Left colon (tissue), 2 donors: ENCODE data around the gene HBP1. TPM values are rescaled to one million over a fixed set of nuclear protein-coding genes. Genes with fewer than 3 reads are reported as not detected.
A peak's percentile ranks its signal among the peaks of the same experiment; 100 is the strongest.
"Not testable (repeated sequence)": the region's sequence is repeated elsewhere in the genome, so short reads cannot be mapped to it uniquely, and the experiment has no call there.

Source experiments
- ATAC-seq: fragments of 200-7000 bp; cut with Tn5 transposase; one replicate; pipeline ENCODE4 v1.9.1; 2020; ENCODE audit warnings: mild to moderate bottlenecking, moderate library complexity
- DNase-seq, 2 donors: peaks; one replicate each; pipeline ENCODE4 v3.0.0-alpha.2; 2020
- intact Hi-C, 2 donors: fragments of 100-400 bp; cut with DNase I in 1 of 2; cut with micrococcal nuclease in 1 of 2; formaldehyde crosslinking; loops; one replicate each; pipeline versions ENCODE4 v1.11.2 to v1.14.0; 2022; cut with DNase I, micrococcal nuclease
- total RNA-seq, 2 donors: library from RNA; stranded (reverse); fragmentation: NEBNext Ultra II Directional; extraction: Animal tissue kit (Norgen Biotek cat#: 25700); gene quantifications; one replicate each; pipeline ENCODE4 v1.2.1, GENCODE V29; 2021
- donor health status: DM: no; HTN: no; CAD: no.
- donor health status: DM: yes; HTN: yes; CAD: no.

Gene HBP1
- total RNA-seq, 2 donors from 2014 or later, result 28.7 to 71.0 TPM

DNA sequence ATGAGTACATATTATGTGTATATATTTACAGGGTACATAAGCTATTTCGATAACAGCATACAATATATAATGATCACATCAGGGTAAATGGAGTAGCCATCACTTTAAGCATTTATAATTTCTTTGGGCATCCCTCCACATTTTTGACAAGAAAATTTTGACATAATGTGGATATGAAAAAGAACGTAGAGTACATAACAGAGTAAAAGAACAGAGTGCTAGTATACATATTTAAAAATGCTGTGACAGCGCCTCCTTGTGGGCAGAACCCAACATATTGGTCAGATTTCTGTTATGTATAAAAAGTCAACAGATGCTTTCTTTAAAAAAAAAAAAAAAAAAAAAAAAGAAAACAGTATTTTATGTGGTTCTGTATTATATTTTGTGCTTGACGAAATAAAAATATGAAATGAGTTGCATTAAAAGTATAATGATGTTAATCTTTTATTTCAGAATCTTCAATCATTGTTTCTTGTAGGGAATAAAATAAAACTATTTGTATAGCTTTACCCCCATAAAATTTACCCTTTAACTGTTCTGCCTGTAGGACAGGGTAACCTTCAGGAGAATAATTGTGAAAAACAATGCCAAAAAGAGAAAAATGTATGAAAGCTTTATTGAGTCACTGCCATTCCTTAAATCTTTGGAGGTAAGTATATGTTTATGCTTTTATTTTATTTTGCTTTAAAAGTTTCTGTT, 18.3 kb upstream of the HBP1 start:
- DNase-seq (peak; percentile 52 to 90), ATAC-seq (peak; percentile 73)
- intact Hi-C loops, result loop anchor here in 1 of 2 donors (5.0 kb wide), 1 partner anchor 358 kb away; no protein-coding TSS in a partner anchor

DNA sequence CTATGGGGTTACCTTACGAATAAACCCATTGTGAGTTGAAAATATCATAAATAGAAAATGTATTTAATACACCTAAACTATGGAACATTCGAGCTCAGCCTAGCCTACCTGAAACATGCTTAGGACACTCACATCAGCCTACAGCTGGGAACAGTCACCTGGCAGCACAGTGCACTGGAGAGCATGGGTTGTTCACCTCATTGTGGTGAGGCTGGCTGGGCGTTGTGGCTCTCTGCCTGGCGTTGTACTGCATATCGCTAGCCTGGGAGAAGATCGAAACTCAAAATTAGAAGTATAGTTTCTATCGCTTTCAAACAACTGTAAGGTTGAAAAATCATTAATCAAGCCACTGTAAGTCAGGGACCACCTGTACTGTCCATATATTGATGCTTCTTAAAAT, 17.3 kb upstream of the HBP1 start:
- DNase-seq, result no peak
- no peak for ATAC-seq
- intact Hi-C loops, result loop anchor here in 1 of 2 donors (5.0 kb wide), 1 partner anchor 359 kb away; no protein-coding TSS in a partner anchor

DNA sequence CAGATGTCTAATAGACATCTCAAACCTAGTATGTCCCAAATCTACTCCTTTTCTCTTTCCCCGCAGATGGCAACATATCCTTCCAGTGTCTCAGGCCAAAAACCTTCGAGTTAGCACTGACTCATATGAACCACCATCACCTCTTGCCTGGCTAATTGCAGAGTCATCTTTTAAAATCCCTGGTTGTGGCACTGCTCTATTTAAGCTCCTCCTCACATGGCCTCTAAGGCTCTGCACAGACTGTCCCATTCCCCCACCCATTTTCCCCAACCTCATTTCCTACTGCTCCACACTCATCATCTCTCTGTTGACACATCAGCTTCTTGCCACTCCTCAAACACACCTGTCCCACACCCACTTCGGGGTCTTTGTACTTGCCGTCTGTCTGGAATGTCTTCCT, 16.8 kb upstream of the HBP1 start:
- ATAC-seq, result peak; percentile 60
- DNase-seq, result no peak
- intact Hi-C loops, result loop anchor here in 1 of 2 donors (5.0 kb wide), 1 partner anchor 360 kb away; no protein-coding TSS in a partner anchor

DNA sequence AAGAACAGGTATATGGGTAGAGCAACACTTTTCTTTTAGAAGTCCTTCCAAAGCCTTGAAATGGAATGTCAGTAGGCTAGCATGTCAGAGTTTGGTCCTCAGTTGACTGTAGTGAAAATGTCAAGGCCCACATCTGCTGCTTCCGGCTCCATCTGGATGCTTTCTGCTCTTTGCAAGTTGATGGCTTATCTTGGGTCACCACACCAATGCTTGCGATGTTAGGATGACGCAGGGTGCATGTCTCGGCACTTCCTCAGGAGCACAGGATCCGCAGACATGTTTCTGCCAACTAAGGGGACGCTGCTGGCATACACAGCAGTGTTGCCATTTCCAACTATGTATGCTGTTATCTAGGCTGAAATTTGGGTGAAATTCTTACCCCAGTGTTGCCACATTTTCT, 14.0 kb upstream of the HBP1 start:
- ATAC-seq, result no peak
- no peak for DNase-seq
- intact Hi-C loops, result loop anchor here in 1 of 2 donors (5.0 kb wide), 1 partner anchor 363 kb away; no protein-coding TSS in a partner anchor

DNA sequence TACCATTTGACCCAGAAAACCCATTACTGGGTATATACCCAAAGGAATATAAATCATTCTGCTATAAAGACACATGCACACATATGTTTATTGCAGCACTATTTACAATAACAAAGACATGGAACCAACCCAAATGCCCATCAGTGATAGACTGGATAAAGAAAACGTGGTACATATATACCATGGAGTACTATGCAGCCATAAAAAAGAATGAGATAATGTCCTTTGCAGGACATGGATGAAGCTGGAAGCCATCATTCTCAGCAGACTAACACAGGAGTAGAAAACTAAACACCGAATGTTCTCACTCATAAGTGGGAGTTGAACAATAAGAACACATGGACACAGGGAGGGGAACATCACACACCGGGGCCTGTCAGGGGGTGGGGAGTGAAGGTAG, 13.1 kb upstream of the HBP1 start:
- DNase-seq, intact Hi-C loops, ATAC-seq: not testable (repeated sequence)

DNA sequence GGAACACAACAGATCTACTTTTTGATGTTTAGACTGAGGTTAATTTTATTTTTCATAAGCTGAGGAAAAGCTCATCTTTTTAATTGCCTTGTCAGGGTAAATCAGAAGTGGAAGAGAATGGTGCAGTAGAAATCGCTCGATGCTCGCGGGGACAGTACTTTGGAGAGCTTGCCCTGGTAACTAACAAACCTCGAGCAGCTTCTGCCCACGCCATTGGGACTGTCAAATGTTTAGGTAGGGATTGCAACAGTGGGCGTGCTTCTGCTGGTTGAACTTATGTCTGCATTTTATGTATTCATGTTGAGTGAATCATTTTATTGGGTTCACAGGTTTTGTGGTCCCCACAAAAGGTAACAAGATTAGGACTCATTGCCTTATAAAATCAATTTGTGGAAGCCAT, 11.7 kb upstream of the HBP1 start:
- intact Hi-C loops, result no loop called here
- ATAC-seq, result no peak

DNA sequence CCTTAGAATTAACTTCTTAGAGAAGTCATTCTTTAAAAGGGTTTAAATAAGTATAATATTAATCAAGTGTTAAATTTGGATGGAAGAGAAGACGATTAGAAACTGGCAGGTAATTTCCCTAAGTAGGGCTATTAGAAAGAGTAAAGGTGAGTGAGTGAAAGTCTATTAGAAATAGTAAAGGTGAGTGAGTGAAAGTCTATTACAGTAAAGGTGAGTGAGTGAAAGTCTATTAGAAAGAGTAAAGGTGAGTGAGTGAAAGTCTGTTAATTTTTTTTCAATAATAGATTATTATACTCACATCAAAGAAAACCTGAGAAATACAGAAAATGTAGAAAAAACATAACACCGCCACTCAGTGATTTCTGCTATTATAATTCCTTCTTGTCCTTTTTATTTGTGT, 10.8 kb upstream of the HBP1 start:
- intact Hi-C loops, result no loop called here
- DNase-seq (no peak), ATAC-seq (no peak)

More for the DNA sequence above, 11.7 kb upstream of the HBP1 start:
- no peak for DNase-seq

DNA sequence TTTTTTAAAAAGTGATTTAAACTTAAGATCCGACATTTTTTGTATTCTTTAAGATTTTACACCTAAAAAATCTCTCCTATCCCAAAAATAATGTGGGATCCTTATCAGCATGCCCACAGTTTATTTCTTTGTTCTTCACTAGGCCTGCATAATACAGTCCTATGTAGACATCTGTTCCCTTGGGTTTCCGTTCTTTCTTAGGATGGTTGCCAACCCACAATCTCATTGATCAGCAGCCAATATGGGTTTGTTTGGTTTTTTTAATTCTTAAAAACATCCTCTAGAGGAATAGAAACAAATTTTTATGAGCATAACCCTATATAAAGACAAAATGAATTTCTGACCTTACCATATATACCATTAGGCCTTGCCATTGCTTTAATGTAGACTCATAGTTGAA, 8.4 kb upstream of the HBP1 start:
- no peak for ATAC-seq
- DNase-seq, result no peak
- intact Hi-C loops, result no loop called here

DNA sequence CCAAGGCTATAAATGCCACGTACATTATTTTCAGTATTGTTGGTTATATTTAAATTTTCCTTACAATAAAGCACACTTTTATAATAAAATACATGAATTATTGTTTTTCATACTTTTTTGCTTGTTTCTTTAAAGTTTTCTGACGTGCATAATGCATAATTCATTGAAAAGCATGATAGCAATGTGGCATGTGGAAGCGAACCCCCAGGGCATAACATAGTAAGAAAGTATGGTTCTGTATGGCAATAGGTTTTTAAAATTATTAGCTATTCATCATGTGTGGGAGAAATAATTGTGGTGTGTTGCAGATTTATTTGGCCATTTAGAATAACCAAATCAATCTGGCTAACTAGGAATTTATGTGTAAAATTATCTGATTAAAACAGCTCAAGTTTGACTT, 7.4 kb upstream of the HBP1 start:
- intact Hi-C loops, result no loop called here
- ATAC-seq (no peak), DNase-seq (no peak)

DNA sequence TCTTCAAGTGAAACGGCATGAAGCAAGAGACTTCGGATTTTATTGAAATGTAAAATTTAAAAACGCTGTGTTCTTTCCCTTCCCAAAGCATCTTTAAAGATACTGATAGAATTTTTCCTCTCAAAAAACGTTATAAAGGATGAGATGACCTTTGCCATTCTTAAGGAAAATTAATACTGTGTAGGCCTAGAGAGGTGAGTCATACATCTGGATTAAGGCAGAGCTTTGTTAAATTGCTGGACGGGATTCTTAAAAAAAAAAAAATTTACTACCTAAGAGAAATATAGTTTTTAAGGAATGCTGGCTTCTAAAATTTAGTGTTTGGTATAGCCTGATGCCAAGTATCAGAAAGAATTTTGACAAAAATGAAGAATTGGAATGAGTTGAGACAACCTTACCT, 6.3 kb upstream of the HBP1 start:
- ATAC-seq (no peak), DNase-seq (no peak)
- intact Hi-C loops, result no loop called here

DNA sequence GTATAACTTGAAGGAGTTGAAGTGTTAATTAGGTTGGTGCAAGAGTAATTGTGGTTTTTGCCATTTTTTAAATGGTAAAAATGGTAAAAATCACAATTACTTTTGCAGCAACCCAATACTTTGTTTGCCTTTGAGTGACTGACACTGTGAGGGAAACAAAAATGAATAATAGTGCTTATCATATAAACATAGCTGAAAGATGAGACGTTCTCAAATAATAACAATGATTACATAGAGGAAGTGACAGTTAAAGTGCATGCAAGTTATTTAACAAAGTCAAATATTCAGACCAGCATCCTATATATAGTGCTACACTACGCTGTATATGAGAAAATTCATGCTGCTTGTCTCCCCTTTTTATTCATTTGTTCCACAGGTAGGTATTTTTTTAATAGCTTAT, 4.7 kb upstream of the HBP1 start:
- intact Hi-C loops, result no loop called here

DNA sequence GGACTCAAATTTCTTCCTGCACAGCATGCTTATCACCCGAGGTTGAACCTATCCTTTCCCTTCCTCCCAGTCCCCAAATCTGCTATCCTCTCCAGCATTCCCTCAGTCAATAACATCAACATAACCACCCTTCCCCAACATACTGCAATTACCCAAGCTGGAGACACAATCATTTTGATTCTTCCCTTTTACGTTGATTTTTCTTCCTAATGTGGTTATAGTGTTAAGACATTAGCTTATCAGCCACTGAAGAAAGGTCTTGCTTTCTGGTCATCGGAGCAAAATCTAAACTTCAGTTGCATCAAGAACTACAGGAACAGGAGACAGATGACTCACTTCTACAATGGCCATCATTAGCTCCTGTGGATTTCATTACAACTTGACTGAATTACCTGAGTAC, 3.5 kb upstream of the HBP1 start:
- ATAC-seq (no peak), DNase-seq (no peak)
- intact Hi-C loops, result no loop called here

More for the DNA sequence above, 4.7 kb upstream of the HBP1 start:
- no peak for ATAC-seq
- DNase-seq, result no peak

DNA sequence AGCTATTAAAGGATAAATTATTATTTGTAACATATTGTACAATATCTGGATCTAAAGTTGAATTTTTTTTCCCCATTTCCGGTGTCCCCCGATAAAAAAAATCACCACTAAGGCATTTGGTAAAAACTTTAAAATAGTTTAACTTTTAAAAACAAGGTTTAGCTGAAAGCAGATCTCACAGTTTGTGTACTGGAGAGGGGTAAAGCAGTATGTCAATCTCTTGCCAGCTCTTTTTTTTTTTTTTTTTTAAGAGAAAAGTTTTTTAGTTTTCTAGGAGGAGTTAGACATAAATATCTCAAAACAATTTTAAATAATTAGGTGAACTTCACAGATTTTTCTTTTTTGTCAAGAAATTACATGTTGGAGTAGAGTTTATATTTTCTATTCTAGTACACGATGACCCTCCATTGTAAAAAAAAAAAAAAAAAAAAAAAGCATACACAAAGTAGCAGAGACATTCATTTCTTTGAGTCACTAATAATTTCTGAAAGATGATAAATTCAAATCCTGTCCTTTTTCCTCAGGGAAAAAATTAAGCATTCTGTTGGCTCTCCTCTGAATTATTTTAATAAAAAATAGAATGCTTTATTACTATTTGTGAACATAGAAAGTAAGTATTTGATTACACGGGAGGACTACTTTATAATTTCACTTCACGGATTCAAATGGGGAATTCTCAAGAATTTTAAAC, 1.9 kb upstream of the HBP1 start:
- ATAC-seq (no peak), DNase-seq (no peak)
- intact Hi-C loops, result no loop called here

DNA sequence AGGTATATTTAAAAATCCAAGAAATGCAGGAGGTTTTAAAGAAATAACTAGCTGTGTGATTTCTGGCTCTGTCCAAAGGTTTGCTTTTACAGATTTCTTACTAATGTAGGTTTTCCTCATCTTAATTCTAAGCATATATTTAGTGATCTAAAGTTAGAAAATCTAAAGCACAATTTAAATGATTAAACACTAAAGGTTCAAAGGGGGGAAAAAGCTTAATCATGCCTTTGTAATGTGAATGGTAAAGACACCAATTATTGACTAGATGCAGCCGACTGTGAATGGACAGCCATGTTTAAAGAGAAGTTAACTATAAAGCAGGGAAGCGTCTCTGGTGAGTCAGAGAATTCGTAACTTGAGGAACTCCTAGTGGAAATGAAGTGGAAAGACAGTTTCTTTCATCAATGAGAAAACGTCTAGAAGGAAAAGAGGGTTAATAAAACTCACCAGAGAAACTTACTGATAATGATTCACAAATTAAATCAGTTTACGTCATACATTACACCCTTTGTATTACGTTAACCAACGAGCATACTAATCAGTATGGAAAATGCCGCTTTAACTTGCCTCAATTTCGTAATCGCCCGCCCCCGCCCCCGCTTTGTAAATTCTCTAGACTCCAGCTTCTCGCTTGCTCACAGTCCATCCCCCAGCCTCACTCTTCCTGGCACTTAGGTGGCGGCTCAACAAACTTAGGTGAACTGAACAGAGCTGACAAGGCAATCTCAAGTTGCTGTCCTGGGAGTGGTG, 1.1 kb upstream of the HBP1 start:
- intact Hi-C loops, result no loop called here
- DNase-seq, result no peak
- ATAC-seq, result peak; percentile 29

DNA sequence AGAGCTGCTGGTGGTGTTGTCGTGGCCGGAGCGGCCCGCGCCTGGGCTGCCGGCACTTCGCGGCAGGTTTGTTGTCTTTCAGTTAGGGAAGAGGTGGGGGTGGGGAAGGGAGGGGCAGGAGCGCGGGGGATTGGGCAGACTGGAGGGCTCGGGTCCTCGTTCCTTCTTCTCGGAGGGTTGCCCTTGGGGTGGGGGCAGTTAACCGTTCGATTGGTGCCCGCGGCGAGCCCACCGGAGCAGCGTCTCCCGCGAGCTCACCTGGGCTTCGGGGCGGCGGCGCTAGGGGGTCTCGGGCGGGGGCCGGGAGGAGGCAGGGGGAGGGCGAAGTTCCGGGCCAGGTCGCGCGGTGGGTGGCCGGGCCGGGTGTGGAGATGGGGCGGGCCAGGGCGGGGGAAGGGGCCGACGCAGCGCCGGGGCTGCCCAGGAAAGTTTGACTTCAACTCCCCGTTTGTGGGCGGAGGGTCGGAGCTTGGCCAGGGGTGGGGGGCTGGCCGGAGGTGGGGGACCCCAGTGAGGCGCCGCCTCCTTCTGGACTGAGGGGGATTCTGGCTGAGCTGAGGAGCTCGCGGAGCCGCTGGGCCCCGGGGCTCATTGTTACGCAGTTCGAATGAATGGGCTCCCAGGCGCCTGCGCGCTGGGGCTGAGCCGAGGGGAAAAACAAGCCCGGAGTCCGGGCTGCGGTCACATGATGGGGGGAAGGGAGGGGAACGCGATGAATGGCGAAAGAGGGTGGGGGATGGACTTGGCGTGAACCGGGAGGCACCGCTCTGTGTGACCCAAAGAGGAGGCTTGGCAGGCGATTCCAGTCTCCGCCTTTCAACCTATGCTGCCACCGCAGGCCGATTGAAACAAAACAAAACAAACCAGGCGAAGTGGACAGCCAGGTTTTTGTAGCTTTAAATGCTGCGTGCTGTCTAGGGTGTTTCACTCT, 582 bp downstream of the HBP1 start:
- DNase-seq (peak; percentile 96 to 98), ATAC-seq (peak; percentile 73)
- intact Hi-C loops, result no loop called here

DNA sequence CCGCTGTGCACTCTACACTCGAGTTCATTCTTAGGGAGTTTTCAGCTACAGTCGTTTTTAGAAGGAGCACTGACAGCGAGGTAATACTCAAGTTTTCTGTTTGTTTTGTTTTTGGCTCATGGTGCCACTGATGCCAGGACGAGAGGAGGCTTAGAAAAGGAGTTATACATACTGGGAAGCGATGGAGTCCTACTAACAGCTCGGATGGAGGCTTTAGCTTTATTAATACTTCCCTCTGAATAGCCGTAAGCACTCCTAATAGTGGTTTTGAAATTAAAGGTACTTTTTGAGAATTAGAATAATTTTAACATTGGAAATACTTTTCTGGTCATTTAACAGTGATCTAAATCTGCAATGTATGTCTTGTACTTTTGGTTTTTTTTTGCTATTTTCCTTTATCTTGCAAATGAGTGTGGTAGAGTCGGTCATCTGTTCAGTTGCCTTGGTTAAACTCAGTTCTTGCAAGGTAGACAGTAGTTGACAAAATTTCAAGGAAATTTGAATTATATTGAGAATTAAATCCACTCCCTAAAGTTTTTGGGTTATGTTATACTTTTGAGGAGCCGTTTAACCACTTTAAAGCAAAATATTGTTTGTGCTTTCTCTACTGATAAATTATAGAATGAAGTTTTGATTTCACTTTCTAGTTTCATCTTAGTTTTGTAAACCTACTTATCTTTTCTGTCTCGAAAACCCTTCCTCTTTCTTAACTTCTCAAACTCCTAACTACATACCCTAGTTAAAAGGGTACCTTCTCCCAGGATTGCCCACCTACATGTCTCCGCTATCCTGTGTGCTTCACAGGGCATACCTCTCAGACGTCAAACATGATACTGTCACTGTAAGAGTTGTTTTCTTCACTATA, 1.5 kb downstream of the HBP1 start:
- ATAC-seq, result no peak
- intact Hi-C loops, result no loop called here
- no peak for DNase-seq

DNA sequence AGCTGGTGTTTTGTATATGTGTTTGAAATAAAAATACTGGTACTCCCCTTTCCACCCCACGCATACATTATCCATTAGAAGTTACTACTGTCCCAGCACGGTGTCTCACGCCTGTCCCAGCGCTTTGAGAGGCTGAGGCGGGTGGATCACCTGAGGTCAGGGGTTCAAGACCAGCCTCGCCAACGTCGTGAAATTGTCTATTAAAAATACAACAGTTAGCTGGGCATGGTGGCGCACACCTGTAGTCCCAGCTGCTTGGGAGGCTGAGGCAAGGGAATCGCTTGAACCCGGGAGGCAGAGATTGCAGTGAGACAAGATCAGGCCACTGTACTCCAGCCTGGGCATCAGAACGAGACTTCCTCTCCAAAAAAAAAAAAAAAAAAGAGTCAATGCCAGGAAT, 2.7 kb downstream of the HBP1 start:
- DNase-seq, result no peak
- intact Hi-C loops, result no loop called here
- no peak for ATAC-seq
